Measurements from ENCODE around the gene ATXN2. TPM values are rescaled to one million over a fixed set of nuclear protein-coding genes. Genes with fewer than 3 reads are reported as not detected.

The ATXN2 gene
- total RNA-seq, 1 experiment from 2014 or later, result 72.9 TPM

- Histone ChIP-seq H4K8ac (replicated peaks; ENCODE audit: insufficient read length, low read depth, low read length) (no peak overlapping the region), H3K4ac (ENCODE audit: low read depth, low read length) (no peak overlapping the region; the same call in 1 of the 2 replicates), H3K27ac (ENCODE audit: insufficient read length, low read depth, low read length) (no peak overlapping the region), H2BK15ac (ENCODE audit: low read depth, low read length) (no peak overlapping the region), H3K23me2 (ENCODE audit: insufficient read length, low read depth, low read length, poor library complexity, severe bottlenecking) (no peaks in the 10 kb centered on the region), H4K20me1 (ENCODE audit: control insufficient read depth, insufficient read depth, insufficient read length) (no peaks in the 10 kb centered on the region), H2BK12ac (ENCODE audit: insufficient read length, low read depth, low read length) (no peak overlapping the region), H2BK5ac (ENCODE audit: insufficient read length, low read length) (no peak overlapping the region), H3K4me2 (ENCODE audit: insufficient read depth, insufficient read length, low read length) (no peak overlapping the region), H3K79me1 (ENCODE audit: insufficient read depth, low read depth, low read length, poor library complexity, severe bottlenecking) (no peaks in the 10 kb centered on the region), H2AK5ac (ENCODE audit: insufficient read length, low read length) (no peak overlapping the region), H2AFZ (ENCODE audit: low read length) (no peak overlapping the region), H3K14ac (ENCODE audit: insufficient read depth, low read length) (peak overlapping the region; percentile 49), H3K18ac (ENCODE audit: insufficient read length, low read depth, low read length) (peak overlapping the region; percentile 41), H4K5ac (ENCODE audit: insufficient read length, low read depth, low read length) (no peak overlapping the region), H3K9me3 (ENCODE audit: control insufficient read depth, low read depth, low read length) (no peaks in the 10 kb centered on the region), H4K91ac (ENCODE audit: insufficient read length, low read depth, low read length) (no peak overlapping the region), H2BK20ac (ENCODE audit: low read depth, low read length, poor library complexity, severe bottlenecking) (no peak overlapping the region), H3K27me3 (ENCODE audit: insufficient read depth, low read length) (no peaks in the 10 kb centered on the region), H3K9ac (ENCODE audit: extremely low read depth, insufficient read length, low read length) (peak overlapping the region; percentile 36), H2BK120ac (ENCODE audit: low read depth, low read length, poor library complexity, severe bottlenecking) (no peak overlapping the region), H3K4me1 (ENCODE audit: insufficient read depth, low read length) (peaks cover 5% of the 10 kb centered on the region), H3K79me2 (ENCODE audit: insufficient read depth, low read length) (no peaks in the 10 kb centered on the region), H3K23ac (ENCODE audit: insufficient read length, low read depth, low read length) (no peak overlapping the region), H3T11ph (ENCODE audit: low read length) (peak overlapping the region; percentile 22), H3K56ac (ENCODE audit: insufficient read length, low read depth, low read length) (no peak overlapping the region)
- no CpG with 5 or more reads among the region's 19 CpGs for WGBS (ENCODE audit: extremely low coverage, insufficient read length, low lambda C conversion rate)
- Mint-ChIP-seq H3K36me3 (ENCODE audit: insufficient read depth in 1 of 3, low read depth in 3 of 3) (no peaks in the 10 kb centered on the region), H3K4me1 (peaks cover 20 to 27% of the 10 kb centered on the region in 2 experiments), H3K27ac (peak overlapping the region; percentile 87 to 98 (median 92)), H3K4me3 (peak overlapping the region; percentile 6 to 56; a peak in 3 of 5 replicates), H3K27me3 (ENCODE audit: low read depth) (peaks cover 1% of the 10 kb centered on the region; the same call in 1 of the 2 replicates), H3K9me3 (no peaks in the 10 kb centered on the region)
- DNase-seq, result peak; percentile 75
- TF ChIP-seq, protein P1, sequence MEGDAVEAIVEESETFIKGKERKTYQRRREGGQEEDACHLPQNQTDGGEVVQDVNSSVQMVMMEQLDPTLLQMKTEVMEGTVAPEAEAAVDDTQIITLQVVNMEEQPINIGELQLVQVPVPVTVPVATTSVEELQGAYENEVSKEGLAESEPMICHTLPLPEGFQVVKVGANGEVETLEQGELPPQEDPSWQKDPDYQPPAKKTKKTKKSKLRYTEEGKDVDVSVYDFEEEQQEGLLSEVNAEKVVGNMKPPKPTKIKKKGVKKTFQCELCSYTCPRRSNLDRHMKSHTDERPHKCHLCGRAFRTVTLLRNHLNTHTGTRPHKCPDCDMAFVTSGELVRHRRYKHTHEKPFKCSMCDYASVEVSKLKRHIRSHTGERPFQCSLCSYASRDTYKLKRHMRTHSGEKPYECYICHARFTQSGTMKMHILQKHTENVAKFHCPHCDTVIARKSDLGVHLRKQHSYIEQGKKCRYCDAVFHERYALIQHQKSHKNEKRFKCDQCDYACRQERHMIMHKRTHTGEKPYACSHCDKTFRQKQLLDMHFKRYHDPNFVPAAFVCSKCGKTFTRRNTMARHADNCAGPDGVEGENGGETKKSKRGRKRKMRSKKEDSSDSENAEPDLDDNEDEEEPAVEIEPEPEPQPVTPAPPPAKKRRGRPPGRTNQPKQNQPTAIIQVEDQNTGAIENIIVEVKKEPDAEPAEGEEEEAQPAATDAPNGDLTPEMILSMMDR (conservative IDR thresholded peaks at IDR 0.05), result no peak
Measured at GRCh38 chr12:111636209-111636945, 37.3 kb upstream of the ATXN2 start.

All from H9 (cell line).